Stimulated activated CD8-positive, alpha-beta memory T cell treated with anti-CD3 and anti-CD28 coated beads, Interleukin-7, amount 100 ng/mL, for 1 hour (primary cell): ENCODE measurements around the gene MRTFB.
A peak's percentile ranks its signal among the peaks of the same experiment; 100 is the strongest.

Source experiments
- DNase-seq, 2 donors: peaks; one replicate each; pipeline ENCODE4 v3.0.0-alpha.2; 2020; ENCODE audit warnings: low read depth in 2 of 2

The MRTFB gene

GRCh38 chr16:14236401-14236800 lies 165.3 kb downstream of the MRTFB start:
- DNase-seq, result no peak

- DNase-seq, result no peak
These were observed 167.6 kb downstream of the MRTFB start for GRCh38 chr16:14238756-14239155.

GRCh38 chr16:14239791-14240190 lies 168.7 kb downstream of the MRTFB start:
- DNase-seq, result no peak

- DNase-seq, result no peak
These were observed 169.2 kb downstream of the MRTFB start for GRCh38 chr16:14240219-14240843.

DNA sequence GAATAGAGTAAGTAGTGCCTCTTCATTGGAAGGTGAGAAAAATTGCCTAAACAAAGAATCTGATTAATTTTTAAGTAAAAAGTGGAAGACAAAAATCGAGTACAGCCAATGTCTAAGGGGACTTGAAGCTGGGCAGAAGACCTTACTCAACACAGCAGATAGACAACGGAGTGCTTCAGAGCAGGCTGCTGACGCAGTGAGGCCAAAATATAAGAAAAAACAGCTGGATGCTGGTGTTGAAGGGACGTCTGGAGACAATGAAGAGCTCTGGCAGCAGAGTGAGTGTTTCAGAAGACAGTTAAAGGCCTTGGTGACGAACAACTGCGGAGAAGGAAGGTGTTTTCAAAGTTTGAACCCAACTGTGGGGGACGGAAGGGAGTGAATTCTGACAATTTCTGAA lies 169.8 kb downstream of the MRTFB start:
- no peak for DNase-seq

DNA sequence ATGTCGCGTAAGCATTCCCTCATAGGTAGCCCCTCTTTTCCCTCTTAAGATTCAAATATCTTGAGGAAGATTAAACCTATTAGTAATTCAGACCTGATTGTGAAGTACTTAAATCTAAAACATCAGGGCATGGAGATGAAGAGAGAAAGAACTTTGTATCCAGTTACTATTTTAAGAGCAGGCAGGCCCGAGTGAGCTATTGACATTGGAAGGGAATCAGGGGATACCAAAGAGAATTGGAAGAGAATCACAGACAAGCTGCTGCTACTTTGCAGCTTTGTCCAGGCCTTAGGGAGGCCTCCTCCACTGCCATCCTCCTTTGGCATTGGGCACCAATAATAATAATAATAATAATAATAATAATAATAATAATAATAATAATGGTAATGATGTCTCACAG lies 170.5 kb downstream of the MRTFB start:
- no peak for DNase-seq

GRCh38 chr16:14242769-14243168 lies 171.7 kb downstream of the MRTFB start:
- DNase-seq, result no peak

GRCh38 chr16:14244196-14245010 lies 173.3 kb downstream of the MRTFB start:
- no peak for DNase-seq

GRCh38 chr16:14248791-14249190 lies 177.7 kb downstream of the MRTFB start:
- DNase-seq, result no peak

- peak; percentile 11 to 17 for DNase-seq
These were observed 178.3 kb downstream of the MRTFB start for GRCh38 chr16:14249291-14250032.

DNA sequence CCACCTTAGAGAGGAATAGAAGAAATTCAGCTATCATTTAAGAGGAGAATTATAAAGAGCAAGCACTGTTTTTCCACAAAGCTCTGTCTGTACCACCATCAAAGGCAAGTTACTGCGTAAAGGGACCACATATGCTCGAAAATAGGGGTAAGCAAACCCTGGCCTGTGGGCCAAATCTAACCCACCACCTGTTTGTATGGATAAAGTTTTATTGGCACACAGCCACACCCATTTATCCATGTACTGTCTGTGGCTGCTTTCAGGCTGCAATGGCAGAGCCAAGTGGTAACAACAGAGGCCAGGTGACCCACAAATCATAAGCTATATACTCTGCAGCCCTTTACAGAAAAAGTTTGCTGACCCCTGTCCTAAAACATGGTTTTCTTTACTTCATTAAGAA lies 180.3 kb downstream of the MRTFB start:
- DNase-seq, result no peak

- no peak for DNase-seq
These were observed 181.7 kb downstream of the MRTFB start for GRCh38 chr16:14252860-14253259.

DNA sequence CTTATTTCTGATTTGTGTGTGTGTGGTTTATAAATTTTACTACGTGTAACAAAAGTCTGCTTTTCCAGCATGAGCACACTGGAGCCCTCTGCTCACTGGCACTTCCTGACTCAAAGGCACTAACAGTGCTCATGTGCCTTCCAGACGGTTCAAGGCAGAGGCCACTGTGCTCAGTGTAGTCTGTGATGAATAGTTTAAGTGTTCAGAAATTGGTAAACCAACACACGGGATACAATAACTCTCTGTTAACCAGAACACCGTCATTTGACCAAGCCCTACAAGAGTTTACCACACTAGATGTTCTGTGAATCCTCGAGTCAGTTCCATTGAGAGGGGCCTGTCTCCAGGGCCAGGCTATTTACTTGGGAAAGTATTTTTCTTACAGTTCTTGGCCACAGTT lies 191.9 kb downstream of the MRTFB start:
- DNase-seq, result no peak

DNA sequence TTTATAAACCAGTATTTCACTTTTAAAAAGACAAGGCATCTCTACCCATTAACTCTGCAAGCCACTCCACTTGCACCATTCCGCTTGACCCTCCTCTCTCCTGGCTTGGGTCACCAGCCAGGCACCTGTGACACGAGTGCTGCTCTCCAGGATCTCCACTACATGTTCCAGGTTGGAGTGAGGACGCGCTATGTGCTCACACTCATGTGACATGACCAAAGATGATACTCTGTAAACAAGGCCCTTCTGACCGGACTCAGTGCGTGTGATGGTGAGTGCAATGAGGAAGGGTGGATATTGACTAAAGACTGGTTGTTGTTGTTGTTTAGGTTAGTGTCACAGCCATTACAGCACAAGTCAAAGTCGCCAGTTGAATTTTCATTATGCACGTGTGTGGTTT lies 192.7 kb downstream of the MRTFB start:
- DNase-seq, result no peak

GRCh38 chr16:14264327-14264943 lies 193.3 kb downstream of the MRTFB start:
- no peak for DNase-seq

- no peak for DNase-seq
These were observed 197.0 kb downstream of the MRTFB start for GRCh38 chr16:14268073-14268472.

- DNase-seq, result no peak
These were observed 204.8 kb downstream of the MRTFB start for GRCh38 chr16:14275934-14276333.

DNA sequence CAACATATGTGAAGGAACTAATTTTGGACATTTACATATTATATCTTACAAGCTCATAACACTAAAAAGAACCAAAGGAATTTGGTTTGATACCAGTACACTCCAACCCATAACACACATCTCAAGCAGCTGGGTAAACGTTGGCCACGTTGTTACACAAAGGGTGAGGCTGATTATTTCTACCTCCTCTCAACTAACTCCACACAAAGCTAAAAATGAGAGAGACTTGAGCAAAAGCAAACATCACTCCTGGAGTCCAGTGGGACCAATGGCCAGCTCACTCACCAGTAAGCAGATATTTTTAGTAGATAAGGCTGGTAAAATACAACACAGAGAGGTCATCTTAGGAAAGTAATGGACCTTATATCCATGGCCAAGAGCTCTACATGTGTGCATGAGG lies 207.6 kb downstream of the MRTFB start:
- DNase-seq, result no peak

DNA sequence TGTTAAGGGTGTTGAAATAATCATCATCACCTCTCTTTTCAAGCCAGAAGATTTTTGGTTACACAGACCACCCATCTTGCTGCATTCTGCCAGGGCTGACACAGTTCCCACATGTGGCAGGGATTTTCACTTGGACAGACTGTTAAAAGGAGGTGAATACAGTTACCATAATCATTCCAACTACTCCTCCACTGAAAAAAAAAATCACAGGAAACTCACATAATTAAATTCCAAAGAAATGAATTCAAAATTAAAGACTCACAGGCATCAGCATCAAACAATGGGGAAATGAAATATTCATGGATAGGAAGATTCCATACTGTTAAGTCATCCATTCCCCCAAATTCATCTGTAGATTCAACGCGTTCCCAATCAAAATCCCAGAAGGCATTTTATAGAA lies 209.4 kb downstream of the MRTFB start:
- DNase-seq, result no peak

GRCh38 chr16:14283786-14284185 lies 212.7 kb downstream of the MRTFB start:
- DNase-seq, result no peak

DNA sequence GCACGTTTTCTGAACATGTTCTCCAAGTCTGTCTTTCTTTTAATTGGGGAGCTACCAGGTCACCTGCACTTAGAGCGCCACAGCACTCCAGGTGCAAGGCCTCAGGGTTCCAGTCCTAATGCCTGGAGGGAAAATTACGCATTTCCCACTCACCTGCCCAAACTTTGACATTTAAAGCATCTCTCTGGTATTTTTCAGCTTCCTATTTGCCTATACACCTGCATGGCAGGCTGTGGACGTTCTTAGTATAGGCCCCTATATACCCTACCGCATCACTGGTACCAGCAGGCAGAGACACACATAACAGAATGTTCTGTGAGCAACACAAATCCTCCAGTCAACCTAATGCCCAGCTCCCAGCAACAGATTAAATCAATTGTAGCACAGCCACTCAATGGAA lies 213.3 kb downstream of the MRTFB start:
- DNase-seq, result no peak

- DNase-seq, result peak in 1 of 2 donors; percentile 19
These were observed 213.9 kb downstream of the MRTFB start for GRCh38 chr16:14284930-14285512.
